Activated CD4-positive, alpha-beta memory T cell treated with anti-CD3 and anti-CD28 coated beads for 36 hours (primary cell): ENCODE data around the gene TMEM190. TPM values are rescaled to one million over a fixed set of nuclear protein-coding genes. Genes with fewer than 3 reads are reported as not detected.
A peak's percentile ranks its signal among the peaks of the same experiment; 100 is the strongest.
"Not testable (repeated sequence)": the region's sequence is repeated elsewhere in the genome, so short reads cannot be mapped to it uniquely, and the experiment has no call there.

ENCODE experiments used
- CTCF ChIA-PET: fragments of 350-600 bp; sonication (Branson Sonifier 250); formaldehyde crosslinking; loops from one replicate; lab custom pipeline; 2021; ENCODE audit warnings: antibody characterized with exemption, inconsistent platforms; lab: Charles Lee
- POLR2A ChIA-PET: fragments of 350-600 bp; sonication (Branson Sonifier 250); formaldehyde crosslinking; loops from one replicate; lab custom pipeline; 2021; ENCODE audit warnings: antibody characterized with exemption; lab: Charles Lee
- DNase-seq: peaks from one replicate; pipeline ENCODE4 v3.0.0-alpha.2; 2020
- H3K27ac Mint-ChIP-seq: one replicate; pipeline ENCODE4 v1.8.0; 2021; ENCODE audit warnings: mixed read lengths
- H3K27me3 Mint-ChIP-seq: one replicate; pipeline ENCODE4 v1.8.0; 2021; ENCODE audit warnings: mixed read lengths
- H3K36me3 Mint-ChIP-seq: one replicate; pipeline ENCODE4 v1.8.0; 2021; ENCODE audit warnings: mixed read lengths
- H3K4me1 Mint-ChIP-seq: one replicate; pipeline ENCODE4 v1.8.0; 2021; ENCODE audit warnings: low read depth, mixed read lengths
- H3K4me3 Mint-ChIP-seq: one replicate; pipeline ENCODE4 v1.8.0; 2021; ENCODE audit warnings: mild to moderate bottlenecking, mixed read lengths
- H3K9me3 Mint-ChIP-seq: one replicate; pipeline ENCODE4 v1.8.0; 2021; ENCODE audit warnings: mixed read lengths
- intact Hi-C: fragments of 100-400 bp; cut with micrococcal nuclease; formaldehyde crosslinking; loops from one replicate; pipeline ENCODE4 v1.15.1; 2023
- total RNA-seq, 2 experiments: library from RNA; stranded (reverse); gene quantifications; one replicate each; pipeline ENCODE4 v1.2.3, GENCODE V29; 2021

The TMEM190 gene
- total RNA-seq, 2 experiments from 2014 or later = not detected

GRCh38 chr19:55405638-55406037, 29.0 kb downstream of the TMEM190 start:
- Mint-ChIP-seq H3K36me3 (peaks cover 58% of the 10 kb centered on the region), H3K4me3 (peak overlapping the region; percentile 93), H3K27ac (no peak overlapping the region), H3K27me3 (no peaks in the 10 kb centered on the region), H3K9me3 (peaks cover 4% of the 10 kb centered on the region), H3K4me1 (peaks cover 26% of the 10 kb centered on the region)
- DNase-seq = no peak
- ChIA-PET CTCF (no interaction called here), POLR2A (interaction anchor here (1.2 to 6.6 kb wide), 2 partner anchors 19 to 56 kb away, joined by 3 to 118 read pairs; partner anchors contain the start of genes ISOC2, RPL28 and TMEM238)
- intact Hi-C loops = no loop called here

DNA sequence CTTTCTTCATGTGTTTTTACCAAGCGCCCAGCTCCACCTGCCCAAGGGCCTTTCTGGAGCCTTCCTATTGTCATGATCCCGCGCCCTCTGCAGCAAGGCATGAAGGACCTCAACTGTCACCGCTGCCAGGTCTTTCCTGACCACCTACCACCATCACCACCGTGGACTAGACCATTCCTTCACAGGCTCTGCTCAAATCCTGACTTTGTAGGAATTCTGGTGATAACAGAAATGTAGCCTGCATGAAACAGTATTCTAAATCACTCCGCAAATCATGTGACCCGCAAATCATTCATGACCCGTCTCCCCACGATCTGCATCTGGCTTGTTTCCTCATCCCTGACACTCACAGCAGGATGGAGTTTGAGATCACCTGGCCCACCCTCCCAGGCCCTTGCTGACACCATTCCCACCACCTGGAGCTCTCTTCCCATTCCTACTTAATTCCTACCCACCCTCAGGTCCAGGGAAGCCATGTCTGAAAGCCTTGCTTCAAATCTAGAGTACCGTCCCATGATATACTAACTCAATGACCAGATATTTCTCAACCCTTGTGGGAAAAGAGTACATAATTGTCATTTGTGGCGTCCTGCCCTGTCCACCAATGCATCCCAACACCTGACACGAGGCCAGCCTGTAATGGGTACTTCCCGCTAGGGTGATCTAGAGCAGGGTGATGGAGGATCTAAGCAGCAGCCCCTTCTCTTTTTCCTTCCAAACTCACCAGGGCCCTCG, 29.6 kb downstream of the TMEM190 start:
- intact Hi-C loops = no loop called here
- H3K36me3 Mint-ChIP-seq = peaks cover 54% of the 10 kb centered on the region
- DNase-seq = no peak
- peaks cover 26% of the 10 kb centered on the region for H3K4me1 Mint-ChIP-seq
- peak overlapping the region; percentile 83 for H3K27ac Mint-ChIP-seq
- ChIA-PET POLR2A (interaction anchor here (1.2 to 6.6 kb wide), 7 partner anchors 8 to 288 kb away, joined by 3 to 118 read pairs (median 10); partner anchors contain the start of genes ISOC2, KMT5C, PPP1R12C and RPL28), CTCF (no interaction called here)
- H3K4me3 Mint-ChIP-seq = peak overlapping the region; percentile 93
- peaks cover 4% of the 10 kb centered on the region for H3K9me3 Mint-ChIP-seq
- no peaks in the 10 kb centered on the region for H3K27me3 Mint-ChIP-seq

DNA sequence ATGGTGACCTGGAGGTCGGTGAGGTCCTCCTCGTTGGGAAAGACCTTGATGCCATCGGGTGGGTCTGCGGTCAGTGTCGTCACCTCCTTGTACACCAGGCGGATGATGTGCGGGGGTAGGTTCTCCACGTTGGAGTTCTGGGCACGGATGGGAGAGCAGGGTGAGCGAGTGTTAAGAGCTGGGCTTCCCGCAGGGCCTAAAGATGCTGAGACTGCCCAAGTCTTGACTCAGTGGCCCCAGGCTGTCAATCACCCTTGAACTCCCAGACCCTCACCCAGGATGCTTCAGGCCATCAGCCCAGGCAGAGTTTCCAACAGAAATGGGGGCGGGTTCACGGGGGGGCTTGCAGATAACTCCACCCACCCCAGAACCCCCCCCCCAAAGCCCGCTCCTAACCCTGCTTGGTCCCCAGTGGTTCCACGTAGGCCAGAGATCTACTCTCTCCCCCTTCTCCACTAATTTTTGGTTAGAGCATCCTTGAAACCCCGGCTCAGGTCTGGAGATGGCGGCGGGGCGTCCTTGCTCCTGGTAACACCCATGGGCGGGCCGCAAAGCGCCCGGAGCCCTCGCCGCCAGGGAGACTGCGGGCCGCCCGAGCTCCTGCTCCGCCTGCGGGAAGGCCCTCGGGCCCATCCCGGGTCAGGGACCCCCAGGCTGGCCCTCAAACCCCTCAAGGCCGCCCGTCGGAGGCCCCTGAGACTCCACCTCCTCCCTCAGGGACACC, 30.4 kb downstream of the TMEM190 start:
- peaks cover 4% of the 10 kb centered on the region for H3K9me3 Mint-ChIP-seq
- intact Hi-C loops = loop anchor here (1.0 kb wide), 1 partner anchor 9 kb away; no protein-coding TSS in a partner anchor
- ChIA-PET POLR2A (interaction anchor here (0.8 to 6.6 kb wide), 13 partner anchors 8 to 289 kb away, joined by 3 to 118 read pairs (median 7); partner anchors contain the start of genes ISOC2, KMT5C, PPP1R12C and PPP6R1), CTCF (interaction anchor here (0.7 to 1.0 kb wide), 4 partner anchors 12 to 266 kb away, joined by 3 to 4 read pairs (median 4); partner anchors contain the start of gene KMT5C)
- peak overlapping the region; percentile 83 for H3K27ac Mint-ChIP-seq
- no peaks in the 10 kb centered on the region for H3K27me3 Mint-ChIP-seq
- DNase-seq = peak; percentile 33
- peak overlapping the region; percentile 93 for H3K4me3 Mint-ChIP-seq
- H3K36me3 Mint-ChIP-seq = peaks cover 50% of the 10 kb centered on the region
- H3K4me1 Mint-ChIP-seq = peaks cover 26% of the 10 kb centered on the region

DNA sequence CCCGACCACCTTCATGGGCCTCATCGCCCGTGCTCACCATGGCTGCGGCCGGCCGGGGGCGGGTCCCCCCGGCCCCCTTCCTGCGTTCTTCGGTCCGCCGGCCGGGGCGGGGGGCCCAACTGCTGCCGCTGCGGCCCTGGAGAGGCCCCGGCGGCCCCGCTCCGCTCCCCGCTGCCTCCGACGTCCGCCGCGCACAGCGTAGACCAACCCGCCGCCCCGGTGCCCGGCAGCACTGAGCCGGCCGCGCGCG, 30.8 kb downstream of the TMEM190 start, which contains the start of gene UBE2S:
Gene UBE2S, minus strand, starts transcription at position 239 of the 250 bp plus-strand sequence. Its CDS starts 199 bp downstream, at position 40.
- intact Hi-C loops = loop anchor here (1.0 kb wide), 1 partner anchor 9 kb away; no protein-coding TSS in a partner anchor
- H3K4me1 Mint-ChIP-seq = peaks cover 26% of the 10 kb centered on the region
- H3K27me3 Mint-ChIP-seq, DNase-seq, H3K9me3 Mint-ChIP-seq: not testable (repeated sequence)
- CTCF ChIA-PET = interaction anchor here (0.7 to 1.0 kb wide), 4 partner anchors 12 to 266 kb away, joined by 3 to 4 read pairs (median 4); partner anchors contain the start of gene KMT5C
- POLR2A ChIA-PET = interaction anchor here (0.6 to 6.6 kb wide), 15 partner anchors 9 to 290 kb away, joined by 3 to 118 read pairs (median 6); partner anchors contain the start of genes FIZ1, ISOC2, KMT5C and PPP1R12C
- H3K4me3 Mint-ChIP-seq = peak within 1 kb of the TSS; percentile 93
- peak within 1 kb of the TSS; percentile 97 for H3K27ac Mint-ChIP-seq
- peaks cover 46% of the 10 kb centered on the region for H3K36me3 Mint-ChIP-seq

- Mint-ChIP-seq H3K27me3 (no peaks in the 10 kb centered on the region), H3K36me3 (peaks cover 41% of the 10 kb centered on the region), H3K27ac (peak overlapping the region; percentile 97), H3K4me1 (peaks cover 26% of the 10 kb centered on the region), H3K4me3 (peak overlapping the region; percentile 90), H3K9me3 (peaks cover 4% of the 10 kb centered on the region)
- ChIA-PET POLR2A (interaction anchor here (0.5 to 6.6 kb wide), 19 partner anchors 9 to 290 kb away, joined by 3 to 118 read pairs (median 6); partner anchors contain the start of genes FIZ1, ISOC2, KMT5C and PPP1R12C), CTCF (interaction anchor here (0.7 to 1.7 kb wide), 7 partner anchors 10 to 266 kb away, joined by 3 to 6 read pairs (median 4); partner anchors contain the start of gene KMT5C)
- DNase-seq = peak; percentile 98
- intact Hi-C loops = loop anchor here (1.0 to 2.0 kb wide), 4 partner anchors 10 to 149 kb away; partner anchors contain the start of genes KMT5C, PPP6R1 and RPL28
Observed at GRCh38 chr19:55407800-55408532, 31.3 kb downstream of the TMEM190 start.

- H3K27ac Mint-ChIP-seq = peak overlapping the region; percentile 97
- DNase-seq = no peak
- peaks cover 4% of the 10 kb centered on the region for H3K9me3 Mint-ChIP-seq
- peaks cover 36% of the 10 kb centered on the region for H3K36me3 Mint-ChIP-seq
- H3K27me3 Mint-ChIP-seq = no peaks in the 10 kb centered on the region
- H3K4me3 Mint-ChIP-seq = peak overlapping the region; percentile 90
- intact Hi-C loops = loop anchor here (1.0 to 2.0 kb wide), 3 partner anchors 23 to 149 kb away; partner anchors contain the start of genes KMT5C, PPP6R1 and RPL28
- POLR2A ChIA-PET = interaction anchor here (0.6 to 1.8 kb wide), 6 partner anchors 9 to 129 kb away, joined by 3 to 8 read pairs (median 4); partner anchors contain the start of genes HSPBP1, KMT5C and TMEM238
- CTCF ChIA-PET = interaction anchor here (0.9 to 1.7 kb wide), 4 partner anchors 10 to 105 kb away, joined by 3 to 6 read pairs (median 4); no protein-coding TSS in a partner anchor
- peaks cover 26% of the 10 kb centered on the region for H3K4me1 Mint-ChIP-seq
Observed at GRCh38 chr19:55408533-55408872, 31.9 kb downstream of the TMEM190 start.

DNA sequence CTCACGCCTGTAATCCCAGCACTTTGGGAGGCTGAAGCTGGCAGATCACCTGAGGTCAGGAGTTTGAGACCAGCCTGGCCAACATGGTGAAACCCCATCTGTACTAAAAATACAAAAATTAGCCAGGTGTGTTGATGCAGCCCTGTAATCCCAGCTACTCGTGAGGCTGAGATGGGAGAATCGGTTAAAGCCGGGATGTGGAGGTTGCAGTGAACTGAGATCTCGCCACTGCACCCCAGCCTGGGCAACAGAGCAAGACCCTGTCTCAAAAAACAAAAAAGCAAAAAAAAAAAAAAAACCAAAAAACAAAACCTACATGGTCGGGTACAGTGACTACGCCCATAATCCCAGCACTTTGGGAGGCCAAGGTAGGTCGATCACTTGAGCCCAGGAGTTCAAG, 32.6 kb downstream of the TMEM190 start:
- H3K27ac Mint-ChIP-seq = peak overlapping the region; percentile 60

GRCh38 chr19:55410168-55410567, 33.5 kb downstream of the TMEM190 start:
- Mint-ChIP-seq H3K4me3 (no peak overlapping the region), H3K4me1 (peaks cover 26% of the 10 kb centered on the region), H3K27me3 (no peaks in the 10 kb centered on the region), H3K27ac (no peak overlapping the region), H3K36me3 (peaks cover 29% of the 10 kb centered on the region), H3K9me3 (peaks cover 4% of the 10 kb centered on the region)
- CTCF ChIA-PET = interaction anchor here (0.8 to 1.1 kb wide), 2 partner anchors 249 to 250 kb away, joined by 3 read pairs; no protein-coding TSS in a partner anchor
- POLR2A ChIA-PET = interaction anchor here (1.1 kb wide), 1 partner anchor 14 kb away, joined by 3 read pairs; no protein-coding TSS in a partner anchor
- DNase-seq = no peak
- intact Hi-C loops = no loop called here

More for the DNA sequence above, 32.6 kb downstream of the TMEM190 start:
- not testable (repeated sequence) for H3K4me3 Mint-ChIP-seq, H3K9me3 Mint-ChIP-seq, DNase-seq, H3K27me3 Mint-ChIP-seq
- Mint-ChIP-seq H3K4me1 (peaks cover 26% of the 10 kb centered on the region), H3K36me3 (peaks cover 31% of the 10 kb centered on the region)
- intact Hi-C loops = loop anchor here (2.0 kb wide), 1 partner anchor 70 kb away; the partner anchor contains the start of gene KMT5C
- POLR2A ChIA-PET = interaction anchor here (0.9 to 1.8 kb wide), 5 partner anchors 10 to 129 kb away, joined by 3 to 8 read pairs (median 4); partner anchors contain the start of genes HSPBP1, KMT5C and TMEM238
- CTCF ChIA-PET = interaction anchor here (0.9 to 1.7 kb wide), 4 partner anchors 9 to 106 kb away, joined by 3 to 6 read pairs (median 4); no protein-coding TSS in a partner anchor

DNA sequence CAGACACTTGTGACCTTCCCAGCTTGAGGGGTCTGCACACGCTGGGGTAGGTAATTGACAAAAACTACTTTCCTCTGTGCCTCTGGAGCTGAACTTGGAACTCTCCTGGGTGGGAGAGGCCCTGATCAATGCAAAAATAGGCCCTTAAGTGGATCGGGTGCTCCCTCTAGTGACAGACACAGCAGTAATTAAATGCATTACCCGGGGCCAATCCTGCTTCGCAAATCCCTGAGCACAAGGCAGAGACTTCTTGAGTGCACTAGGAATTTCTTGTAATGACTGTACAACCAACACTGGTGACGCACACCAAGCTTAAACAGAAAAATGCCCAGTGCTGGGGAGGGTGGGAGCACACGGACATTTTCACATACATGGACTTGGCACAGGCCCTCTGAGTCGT, 41.6 kb downstream of the TMEM190 start:
- H3K4me3 Mint-ChIP-seq = no peak overlapping the region
- intact Hi-C loops = no loop called here
- H3K36me3 Mint-ChIP-seq = no peaks in the 10 kb centered on the region
- H3K27me3 Mint-ChIP-seq = no peaks in the 10 kb centered on the region
- ChIA-PET POLR2A (no interaction called here), CTCF (interaction anchor here (0.6 to 3.0 kb wide), 20 partner anchors 9 to 481 kb away, joined by 3 to 22 read pairs (median 4); partner anchors contain the start of genes KMT5C, PPP6R1, TMEM238 and UBE2S)
- peak; percentile 62 for DNase-seq
- H3K27ac Mint-ChIP-seq = no peak overlapping the region
- no peaks in the 10 kb centered on the region for H3K9me3 Mint-ChIP-seq
- peaks cover 18% of the 10 kb centered on the region for H3K4me1 Mint-ChIP-seq

- Mint-ChIP-seq H3K27me3 (no peaks in the 10 kb centered on the region), H3K4me1 (peaks cover 18% of the 10 kb centered on the region), H3K4me3 (no peak overlapping the region), H3K36me3 (no peaks in the 10 kb centered on the region), H3K9me3 (no peaks in the 10 kb centered on the region), H3K27ac (no peak overlapping the region)
- no peak for DNase-seq
- intact Hi-C loops = no loop called here
- CTCF ChIA-PET = interaction anchor here (0.6 to 3.0 kb wide), 13 partner anchors 10 to 330 kb away, joined by 3 to 22 read pairs (median 5); partner anchors contain the start of gene UBE2S
- POLR2A ChIA-PET = no interaction called here
Observed at GRCh38 chr19:55419103-55419502, 42.5 kb downstream of the TMEM190 start.
